Panc1 (cell line): Measurements from ENCODE around the gene SPPL2C. TPM values are rescaled to one million over a fixed set of nuclear protein-coding genes. Genes with fewer than 3 reads are reported as not detected.

ENCODE experiments used
- ATAC-seq: fragments of 200-7000 bp; cut with Tn5 transposase; 2 replicates; pipeline ENCODE4 v1.9.1; 2020; ENCODE audit warnings: mild to moderate bottlenecking, moderate library complexity
- BruUV-seq: library from RNA; stranded (reverse); fragments of 400-500 nt; replicated peaks from 2 replicates; lab custom pipeline; 2021; lab: Mats Ljungman, UMichigan
- CTCF ChIA-PET: fragments of 300-600 bp; sonication (Branson Sonifier 250); formaldehyde crosslinking; loops from one replicate; lab custom pipeline; 2022; ENCODE audit warnings: antibody characterized with exemption; lab: Charles Lee
- POLR2A ChIA-PET: fragments of 300-600 bp; sonication (Branson Sonifier 250); formaldehyde crosslinking; loops from one replicate; lab custom pipeline; 2022; ENCODE audit warnings: antibody characterized with exemption; lab: Charles Lee
- DNase-seq: peaks from one replicate; pipeline ENCODE4 v3.0.0-alpha.2; 2010; ENCODE audit warnings: low read depth, low spot score
- H3K27ac ChIP-seq: 2 replicates; pipeline ENCODE4 v1.5.1; 2011; ENCODE audit warnings: mild to moderate bottlenecking, low read length, inconsistent platforms
- H3K27me3 ChIP-seq: fragments of 200-500 bp; sonication (Bioruptor generic); 2 replicates; pipeline ENCODE4 v1.6.0; 2014; ENCODE audit warnings: low read length, inconsistent platforms; ENCODE audit not compliant: control insufficient read depth, insufficient read depth
- H3K36me3 ChIP-seq: fragments of 200-500 bp; sonication (Bioruptor generic); 2 replicates; pipeline ENCODE4 v1.5.1; 2014; ENCODE audit warnings: inconsistent platforms, mild to moderate bottlenecking, low read length, moderate library complexity; ENCODE audit not compliant: control insufficient read depth, insufficient read depth
- H3K4me1 ChIP-seq: 2 replicates; pipeline ENCODE4 v1.5.1; 2011; ENCODE audit warnings: inconsistent platforms, mild to moderate bottlenecking, low read length, moderate library complexity; ENCODE audit not compliant: control insufficient read depth, insufficient read depth
- H3K4me3 ChIP-seq, 2 experiments: 2 replicates each; pipeline ENCODE4 v1.5.1; 2011 to 2012; ENCODE audit warnings: low read depth in 2 of 2, low read length in 2 of 2, mild to moderate bottlenecking in 2 of 2, inconsistent platforms in 1 of 2, moderate library complexity in 1 of 2
- H3K9me3 ChIP-seq: fragments of 200-500 bp; sonication (Bioruptor generic); 2 replicates; pipeline ENCODE4 v1.5.1; 2014; ENCODE audit warnings: low read depth, mild to moderate bottlenecking, inconsistent platforms, low read length, moderate library complexity; ENCODE audit not compliant: control insufficient read depth, insufficient read depth
- CTCF ChIP-seq: fragments of 450-650 bp; IDR thresholded peaks from 2 replicates; pipeline ENCODE4 v1.5.1; 2017; ENCODE audit warnings: mild to moderate bottlenecking
- POLR2AphosphoS5 ChIP-seq: IDR thresholded peaks from 2 replicates; pipeline ENCODE4 v1.6.1; 2012; ENCODE audit warnings: mild to moderate bottlenecking, low read depth, low read length, moderate library complexity
- REST ChIP-seq, 2 experiments: IDR thresholded peaks; 2 replicates each; pipeline ENCODE4 v1.6.1; 2011 to 2012; ENCODE audit warnings: low read depth in 2 of 2, control low read depth in 1 of 2, low read length in 1 of 2, mild to moderate bottlenecking in 1 of 2, moderate library complexity in 1 of 2; ENCODE audit not compliant: insufficient read depth in 1 of 2
- SIN3A ChIP-seq: IDR thresholded peaks from 2 replicates; pipeline ENCODE4 v1.6.1; 2012; ENCODE audit warnings: low read depth, mild to moderate bottlenecking, low read length, moderate library complexity, borderline replicate concordance; ENCODE audit not compliant: insufficient read depth
- TCF7L2 ChIP-seq: IDR thresholded peaks from 2 replicates; pipeline ENCODE4 v1.6.1; 2011; ENCODE audit warnings: mild to moderate bottlenecking, low read depth, low read length, inconsistent platforms
- in situ Hi-C: cut with HindIII; loops from 2 replicates; pipeline ENCODE4 v1.10.0; 2016; ENCODE audit warnings: low sequenced_read_pairs, low pct_unique_long_range_greater_than_20kb
- intact Hi-C: fragments of 100-400 bp; cut with micrococcal nuclease; formaldehyde crosslinking; loops from one replicate; pipeline ENCODE4 v1.10.0; 2022; ENCODE audit not compliant: unreplicated experiment
- total RNA-seq: library from RNA; stranded (reverse); gene quantifications from one replicate; pipeline ENCODE4 v1.2.1, GENCODE V29; 2021; ENCODE audit not compliant: unreplicated experiment

SPPL2C gene
- total RNA-seq, 1 experiment from 2014 or later: not detected

- in situ Hi-C loops: no loop called here
- no peaks in the 10 kb centered on the region for H3K9me3 ChIP-seq
- H3K4me1 ChIP-seq: no peaks in the 10 kb centered on the region
- no peak for DNase-seq
- no peak for TF ChIP-seq TCF7L2
- no peak for TF ChIP-seq CTCF
- TF ChIP-seq SIN3A: no peak
- no peak for TF ChIP-seq POLR2AphosphoS5
- TF ChIP-seq REST (IDR thresholded peaks at IDR 0.05; ENCODE audit: insufficient read depth in 1 of 2, low read depth in 2 of 2, low read length in 1 of 2): no peak
- intact Hi-C loops: no loop called here
- BruUV-seq: no TSS peak
- H3K27me3 ChIP-seq: peaks cover 2% of the 10 kb centered on the region; the same call in 1 of the 2 replicates
- no peak overlapping the region for H3K27ac ChIP-seq
- H3K4me3 ChIP-seq: no peak overlapping the region
- H3K36me3 ChIP-seq: no peaks in the 10 kb centered on the region
- POLR2A ChIA-PET: no interaction called here
- CTCF ChIA-PET: no interaction called here
- ATAC-seq: no peak
Measured at GRCh38 chr17:45874151-45874550, 29.5 kb downstream of the SPPL2C start.

- intact Hi-C loops (no loop called here), in situ Hi-C loops (no loop called here)
- Histone ChIP-seq H3K36me3 (no peaks in the 10 kb centered on the region), H3K9me3 (no peaks in the 10 kb centered on the region), H3K4me3 (no peak overlapping the region), H3K27me3 (peaks cover 2% of the 10 kb centered on the region; the same call in 1 of the 2 replicates), H3K27ac (no peak overlapping the region), H3K4me1 (no peaks in the 10 kb centered on the region)
- BruUV-seq: no TSS peak
- no peak for ATAC-seq
- ChIA-PET POLR2A (no interaction called here), CTCF (no interaction called here)
- TF ChIP-seq POLR2AphosphoS5 (no peak), REST (IDR thresholded peaks at IDR 0.05; ENCODE audit: insufficient read depth in 1 of 2, low read depth in 2 of 2, low read length in 1 of 2) (no peak), SIN3A (no peak)
- no peak for DNase-seq
Measured at GRCh38 chr17:45876539-45876938, 31.9 kb downstream of the SPPL2C start.
